ENCODE data around the gene ZNF532.

GRCh38 chr18:59005262-59005661 is 140.6 kb downstream of the ZNF532 start:
- TF ChIP-seq POLR2A (IDR thresholded peaks at IDR 0.05) (no peak), CTCF (IDR thresholded peaks at IDR 0.05) (no peak)
